Natural killer cell treated with Interleukin-12 subunit alpha and Interleukin-12 subunit beta and Interleukin-15 and Interleukin-18, amount 100 ng/mL, for 72 hours (primary cell): ENCODE data around the gene C1orf21. TPM values are rescaled to one million over a fixed set of nuclear protein-coding genes. Genes with fewer than 3 reads are reported as not detected.
"Not testable (repeated sequence)": the region's sequence is repeated elsewhere in the genome, so short reads cannot be mapped to it uniquely, and the experiment has no call there.

ENCODE experiments used
- ATAC-seq, 2 donors: fragments of 150-1000 bp; cut with Tn5 transposase in 1 of 2; sonication (Bioruptor Pico), chemical (Tn5 transposase) in 1 of 2; 2 replicates each; pipeline ENCODE4 v1.10.0; 2021
- DNase-seq: peaks from one replicate; pipeline ENCODE4 v3.0.0; 2022; ENCODE audit warnings: low spot score
- H3K27ac Mint-ChIP-seq, 2 donors: 1 replicate in 1 of 2; 2 replicates in 1 of 2; pipeline ENCODE4 v1.8.0; 2022; ENCODE audit warnings: mixed read lengths in 2 of 2, mild to moderate bottlenecking in 1 of 2, moderate library complexity in 1 of 2
- H3K27me3 Mint-ChIP-seq, 2 donors: 1 replicate in 1 of 2; 2 replicates in 1 of 2; pipeline ENCODE4 v1.8.0; 2022; ENCODE audit warnings: mixed read lengths in 2 of 2
- H3K36me3 Mint-ChIP-seq: one replicate; pipeline ENCODE4 v1.8.0; 2022; ENCODE audit warnings: mixed read lengths
- H3K4me1 Mint-ChIP-seq, 2 donors: 1 replicate in 1 of 2; 2 replicates in 1 of 2; pipeline ENCODE4 v1.8.0; 2022; ENCODE audit warnings: low read depth in 2 of 2, mixed read lengths in 2 of 2, mild to moderate bottlenecking in 1 of 2
- H3K4me3 Mint-ChIP-seq: one replicate; pipeline ENCODE4 v1.8.0; 2022; ENCODE audit warnings: mixed read lengths
- H3K9me3 Mint-ChIP-seq: 2 replicates; pipeline ENCODE4 v1.8.0; 2022; ENCODE audit warnings: mixed read lengths
- total RNA-seq, 2 donors: library from RNA; stranded (reverse); gene quantifications; one replicate each; pipeline ENCODE4 v1.2.3, GENCODE V29; 2022

The C1orf21 gene, protein sequence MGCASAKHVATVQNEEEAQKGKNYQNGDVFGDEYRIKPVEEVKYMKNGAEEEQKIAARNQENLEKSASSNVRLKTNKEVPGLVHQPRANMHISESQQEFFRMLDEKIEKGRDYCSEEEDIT
- total RNA-seq = 10 to 100 TPM; 18.0 to 28.3 TPM

DNA sequence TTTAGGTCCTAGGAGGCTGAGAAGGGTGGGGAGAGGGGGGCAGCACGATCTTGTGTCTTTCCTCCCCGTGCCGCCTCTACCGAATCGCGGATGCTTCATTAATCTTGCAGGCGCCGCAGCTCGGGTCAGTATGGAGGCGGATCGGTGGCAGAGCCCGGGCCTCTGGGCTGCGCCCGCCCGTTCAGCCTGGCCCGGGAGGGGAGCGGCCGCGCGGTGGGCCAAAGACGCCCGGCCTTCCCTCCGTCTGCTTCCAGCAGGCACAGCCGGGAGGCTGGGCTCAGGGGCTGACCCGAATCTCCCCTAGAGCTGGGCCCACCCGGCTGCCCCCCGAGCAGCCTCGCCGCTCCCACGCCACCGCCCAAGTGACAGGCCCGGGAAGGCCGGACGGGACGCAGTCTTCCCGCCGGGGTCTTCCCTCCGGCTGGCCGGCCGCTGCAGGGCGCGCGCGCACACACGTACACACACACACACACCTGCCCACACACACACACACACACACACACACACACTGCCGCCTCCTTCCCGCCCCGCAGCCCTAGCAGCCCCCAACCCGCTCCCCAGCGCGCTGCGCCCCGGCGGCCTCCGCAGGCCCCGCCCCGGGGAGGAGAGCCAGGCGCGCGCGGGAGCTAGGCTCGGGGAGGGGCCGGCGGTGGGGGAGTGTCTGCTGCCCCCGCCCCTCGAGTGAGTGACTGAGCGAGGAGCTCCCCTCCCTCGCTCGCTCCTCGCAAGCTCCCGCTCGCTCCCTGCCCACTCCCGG, at the start of gene C1orf21:
Gene C1orf21, plus strand, starts transcription at position 718 of the 757 bp plus-strand sequence. CDS start 90,481 bp downstream, outside the sequence.
- H3K9me3 Mint-ChIP-seq = no peaks in the 10 kb centered on the region
- peak within 1 kb of the TSS; percentile 93 for H3K4me3 Mint-ChIP-seq
- peak; percentile 92 to 96 for ATAC-seq
- DNase-seq = peak; percentile 95
- peaks cover 42 to 48% of the 10 kb centered on the region in 2 donors for H3K4me1 Mint-ChIP-seq
- no peaks in the 10 kb centered on the region for H3K36me3 Mint-ChIP-seq
- no peaks in the 10 kb centered on the region for H3K27me3 Mint-ChIP-seq
- peak within 1 kb of the TSS; percentile 80 to 88 for H3K27ac Mint-ChIP-seq

DNA sequence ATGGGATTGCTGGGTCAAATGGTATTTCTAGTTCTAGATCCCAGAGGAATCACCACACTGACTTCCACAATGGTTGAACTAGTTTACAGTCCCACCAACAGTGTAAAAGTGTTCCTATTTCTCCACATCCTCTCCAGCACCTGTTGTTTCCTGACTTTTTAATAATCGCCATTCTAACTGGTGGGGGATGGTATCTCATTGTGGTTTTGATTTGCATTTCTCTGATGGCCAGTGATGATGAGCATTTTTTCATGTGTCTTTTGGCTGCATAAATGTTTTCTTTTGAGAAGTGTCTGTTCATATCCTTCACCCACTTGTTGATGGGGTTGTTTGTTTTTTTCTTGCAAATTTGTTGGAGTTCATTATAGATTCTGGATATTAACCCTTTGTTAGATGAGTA, 49.0 kb upstream of the C1orf21 start:
- not testable (repeated sequence) for ATAC-seq, DNase-seq, H3K9me3 Mint-ChIP-seq, H3K4me3 Mint-ChIP-seq, H3K36me3 Mint-ChIP-seq, H3K4me1 Mint-ChIP-seq, H3K27me3 Mint-ChIP-seq, H3K27ac Mint-ChIP-seq

DNA sequence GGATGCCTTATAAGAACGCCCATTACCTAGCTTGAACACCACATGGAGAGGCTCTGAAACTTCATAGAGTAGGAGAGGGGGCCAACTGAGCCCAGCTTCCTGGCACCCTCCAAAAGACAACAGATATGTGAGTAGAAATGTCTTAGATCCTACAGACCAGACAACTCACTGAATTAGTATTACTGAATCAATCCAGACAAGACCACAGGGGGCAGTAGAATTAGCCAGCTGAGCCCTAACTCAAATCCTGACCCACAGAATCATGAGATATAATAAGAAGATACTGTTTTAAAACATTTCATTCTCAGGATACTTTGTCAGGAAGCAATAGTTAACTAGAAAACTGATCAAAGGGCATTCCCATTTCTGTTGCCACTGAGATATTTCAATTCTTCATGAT, 45.8 kb upstream of the C1orf21 start:
- no peak for DNase-seq
- H3K36me3 Mint-ChIP-seq = peaks cover 11% of the 10 kb centered on the region
- no peak overlapping the region for H3K27ac Mint-ChIP-seq
- no peak for ATAC-seq
- H3K9me3 Mint-ChIP-seq = peaks cover 3% of the 10 kb centered on the region
- no peaks in the 10 kb centered on the region for H3K4me1 Mint-ChIP-seq
- H3K27me3 Mint-ChIP-seq = peaks cover 2 to 8% of the 10 kb centered on the region in 2 donors
- no peak overlapping the region for H3K4me3 Mint-ChIP-seq

DNA sequence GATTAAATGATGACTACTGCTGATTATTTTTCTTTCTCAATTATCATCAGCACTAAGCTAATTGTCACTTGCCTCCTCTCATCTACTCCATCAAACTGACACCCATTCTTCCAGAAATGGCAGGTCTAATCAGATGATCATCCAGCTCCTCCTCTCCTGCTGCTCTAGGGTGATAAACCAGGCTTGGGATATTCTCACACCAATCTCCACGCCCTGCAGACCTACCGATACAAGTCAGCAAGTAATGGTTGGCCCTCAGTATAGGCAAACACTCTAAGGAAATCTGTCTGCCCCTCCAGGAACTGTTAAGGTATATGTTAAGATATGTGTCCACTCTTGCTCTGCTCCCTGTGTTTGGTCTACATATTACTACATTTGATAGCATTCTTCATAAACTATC, 36.3 kb upstream of the C1orf21 start:
- H3K36me3 Mint-ChIP-seq = no peaks in the 10 kb centered on the region
- no peak for ATAC-seq
- H3K4me3 Mint-ChIP-seq = no peak overlapping the region

DNA sequence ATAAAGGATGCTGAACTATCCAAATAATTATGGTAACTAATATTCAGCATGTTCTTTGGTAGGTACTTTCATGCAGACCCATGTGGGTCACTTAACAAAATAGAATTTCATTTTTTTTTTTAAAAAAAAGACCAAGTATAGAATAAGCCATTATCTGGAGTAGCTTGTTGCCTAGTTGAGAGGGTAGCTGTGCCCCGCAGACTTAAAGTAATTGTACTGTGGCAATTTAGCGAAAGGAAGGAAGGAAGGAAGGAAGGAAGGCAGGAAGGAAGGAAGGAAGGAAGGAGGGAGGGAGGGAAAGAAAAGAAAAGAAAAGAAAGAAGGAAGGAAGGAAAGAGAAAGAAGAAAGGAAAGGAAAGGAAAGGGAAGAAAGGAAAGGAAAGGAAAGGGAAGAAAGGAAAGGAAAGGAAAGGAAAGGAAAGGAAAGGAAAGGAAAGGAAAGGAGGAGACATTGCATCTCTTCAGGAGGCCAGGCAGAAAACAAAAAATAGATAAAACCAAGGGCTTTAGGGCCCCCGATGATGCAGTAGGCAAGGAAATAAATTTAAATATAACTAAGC, 35.3 kb upstream of the C1orf21 start:
- H3K27ac Mint-ChIP-seq = no peak overlapping the region
- DNase-seq (no peak), ATAC-seq (no peak)
- peaks cover 0 to 12% of the 10 kb centered on the region in 2 donors for H3K27me3 Mint-ChIP-seq
- H3K4me3 Mint-ChIP-seq = no peak overlapping the region
- H3K9me3 Mint-ChIP-seq = no peaks in the 10 kb centered on the region
- no peaks in the 10 kb centered on the region for H3K4me1 Mint-ChIP-seq
- H3K36me3 Mint-ChIP-seq = no peaks in the 10 kb centered on the region

More for the DNA sequence above, 36.3 kb upstream of the C1orf21 start:
- DNase-seq = no peak
- Mint-ChIP-seq H3K27ac (no peak overlapping the region), H3K4me1 (no peaks in the 10 kb centered on the region), H3K9me3 (no peaks in the 10 kb centered on the region), H3K27me3 (peaks cover 0 to 10% of the 10 kb centered on the region in 2 donors)

DNA sequence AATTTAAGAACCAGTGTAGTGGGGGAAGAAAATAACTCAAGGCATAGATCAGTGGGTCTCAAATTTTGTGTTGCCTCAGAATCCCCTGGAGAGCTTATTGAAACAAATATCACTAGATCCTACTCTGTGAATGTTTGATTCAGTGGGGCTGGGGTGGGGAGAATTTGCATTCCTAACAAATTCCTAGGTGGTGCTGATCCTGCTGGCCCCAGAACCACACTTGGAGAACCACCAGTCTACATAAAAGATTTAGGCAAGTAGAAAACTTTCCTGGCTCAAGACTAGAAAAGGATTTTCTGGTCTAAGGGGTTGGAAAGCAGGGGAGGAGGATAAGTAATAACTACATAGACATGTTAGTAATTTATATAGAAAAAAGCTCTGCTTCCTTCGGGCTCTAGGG, 34.1 kb upstream of the C1orf21 start:
- no peak overlapping the region for H3K4me3 Mint-ChIP-seq
- peaks cover 0 to 12% of the 10 kb centered on the region in 2 donors for H3K27me3 Mint-ChIP-seq
- no peak overlapping the region for H3K27ac Mint-ChIP-seq
- H3K9me3 Mint-ChIP-seq = no peaks in the 10 kb centered on the region
- DNase-seq = no peak
- H3K4me1 Mint-ChIP-seq = no peaks in the 10 kb centered on the region
- ATAC-seq = no peak
- H3K36me3 Mint-ChIP-seq = no peaks in the 10 kb centered on the region

DNA sequence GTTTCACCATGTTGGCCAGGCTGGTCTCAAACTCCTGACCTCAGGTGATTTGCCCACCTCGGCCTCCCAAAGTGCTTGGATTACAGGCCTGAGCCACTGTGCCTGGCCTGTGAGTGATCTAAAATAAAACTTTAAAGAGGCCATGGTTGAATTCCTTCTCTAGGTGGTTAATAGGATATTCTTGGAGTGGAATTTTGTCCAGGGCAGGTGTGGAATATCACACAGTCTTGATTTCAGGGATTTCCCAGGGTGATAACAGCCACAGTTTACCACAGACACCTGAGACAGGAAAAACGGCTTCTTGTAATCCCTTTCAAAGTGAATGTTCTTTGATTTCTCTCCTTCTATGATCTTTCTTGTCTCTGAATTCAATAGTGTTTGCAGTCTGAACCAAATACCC, 32.1 kb upstream of the C1orf21 start:
- no peak for DNase-seq
- no peak for ATAC-seq
- no peaks in the 10 kb centered on the region for H3K36me3 Mint-ChIP-seq
- no peak overlapping the region for H3K4me3 Mint-ChIP-seq
- H3K27ac Mint-ChIP-seq = no peak overlapping the region
- H3K9me3 Mint-ChIP-seq = no peaks in the 10 kb centered on the region
- no peaks in the 10 kb centered on the region for H3K4me1 Mint-ChIP-seq
- H3K27me3 Mint-ChIP-seq = peaks cover 0 to 12% of the 10 kb centered on the region in 2 donors

DNA sequence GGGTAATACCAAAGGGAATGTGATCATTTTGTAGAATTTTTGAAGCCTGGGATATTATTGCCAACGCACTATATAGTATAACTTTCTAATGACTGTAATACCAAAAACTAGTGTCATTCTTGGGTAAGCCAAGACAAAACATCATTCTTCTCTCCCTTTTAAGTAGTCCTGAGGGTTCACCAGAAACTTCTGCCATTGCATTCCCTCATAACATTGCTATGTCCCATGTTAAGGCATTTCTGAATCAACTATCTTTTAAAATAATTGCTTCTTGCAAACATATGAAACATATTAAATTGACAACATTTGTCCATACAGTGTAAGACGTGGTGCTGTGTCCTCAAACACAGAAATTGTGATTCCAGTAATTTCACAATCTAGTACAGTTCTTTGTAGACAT, 29.9 kb upstream of the C1orf21 start:
- Mint-ChIP-seq H3K4me3 (no peak overlapping the region), H3K27me3 (peaks cover 0 to 9% of the 10 kb centered on the region in 2 donors), H3K4me1 (no peaks in the 10 kb centered on the region), H3K9me3 (no peaks in the 10 kb centered on the region), H3K27ac (no peak overlapping the region), H3K36me3 (no peaks in the 10 kb centered on the region)
- DNase-seq (no peak), ATAC-seq (no peak)

DNA sequence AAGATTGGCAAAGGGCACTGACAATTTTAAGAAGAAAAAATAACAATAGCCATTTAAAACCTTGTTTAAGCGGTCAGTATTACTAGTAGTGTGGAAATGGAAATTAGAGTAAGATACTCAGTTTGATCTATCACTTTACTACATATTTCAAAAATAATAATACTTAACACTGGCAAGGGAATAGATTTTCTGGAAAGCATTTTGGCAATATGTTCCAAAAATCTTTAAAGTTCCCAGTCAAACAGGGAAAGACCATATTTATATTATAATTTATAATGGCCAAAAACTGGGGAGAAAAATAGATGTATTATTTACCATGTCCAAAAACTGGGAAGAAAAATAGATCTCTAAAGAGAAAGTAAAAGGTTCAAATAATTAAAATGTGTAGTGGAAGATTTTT, 28.6 kb upstream of the C1orf21 start:
- Mint-ChIP-seq H3K4me1 (no peaks in the 10 kb centered on the region), H3K27ac (no peak overlapping the region), H3K9me3 (no peaks in the 10 kb centered on the region), H3K4me3 (no peak overlapping the region), H3K36me3 (no peaks in the 10 kb centered on the region), H3K27me3 (peaks cover 0 to 5% of the 10 kb centered on the region in 2 donors)
- no peak for ATAC-seq
- DNase-seq = no peak

DNA sequence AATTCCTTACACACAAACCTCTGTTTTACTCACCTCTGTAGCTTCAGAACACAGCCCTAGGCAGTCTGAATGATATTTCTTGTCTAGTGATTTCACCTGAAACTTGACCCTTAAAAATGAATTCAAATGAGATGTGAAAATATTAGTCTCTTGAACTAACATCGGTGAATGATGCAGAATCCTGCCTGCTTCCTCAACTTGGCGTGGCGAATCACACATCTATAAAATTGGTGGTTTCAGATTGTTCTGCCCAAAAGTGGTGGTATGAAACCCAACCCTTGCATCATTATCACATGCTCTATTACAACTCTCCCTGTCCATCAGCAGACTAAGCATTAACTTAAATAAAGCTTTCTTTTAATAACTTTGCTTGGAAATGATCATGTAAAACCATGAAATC, 26.9 kb upstream of the C1orf21 start:
- H3K4me3 Mint-ChIP-seq = no peak overlapping the region
- no peaks in the 10 kb centered on the region for H3K36me3 Mint-ChIP-seq
- no peak overlapping the region for H3K27ac Mint-ChIP-seq
- H3K9me3 Mint-ChIP-seq = no peaks in the 10 kb centered on the region
- ATAC-seq (no peak), DNase-seq (no peak)
- H3K4me1 Mint-ChIP-seq = no peaks in the 10 kb centered on the region
- H3K27me3 Mint-ChIP-seq = peaks cover 0 to 4% of the 10 kb centered on the region in 2 donors

DNA sequence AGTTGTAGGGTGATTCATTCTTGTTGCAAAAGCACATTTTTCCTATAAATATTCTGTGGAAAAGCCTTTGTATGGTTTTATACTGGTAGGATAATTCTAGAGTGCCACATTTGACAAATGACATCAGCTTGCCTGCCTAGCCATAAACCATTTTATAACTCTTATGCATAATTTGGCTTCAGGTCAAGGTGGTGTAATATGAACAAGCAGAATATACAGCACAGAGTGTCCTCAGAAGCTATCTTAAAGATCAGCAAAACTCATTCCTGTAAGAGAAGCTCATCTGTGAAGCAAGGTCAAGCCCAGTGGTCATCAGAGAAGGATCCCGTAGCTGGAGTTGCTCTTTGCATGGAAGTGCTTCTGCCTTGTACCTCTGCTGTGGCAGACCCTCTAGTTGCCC, 24.0 kb upstream of the C1orf21 start:
- Mint-ChIP-seq H3K36me3 (no peaks in the 10 kb centered on the region), H3K27ac (no peak overlapping the region), H3K27me3 (peaks cover 0 to 3% of the 10 kb centered on the region in 2 donors), H3K9me3 (no peaks in the 10 kb centered on the region), H3K4me3 (no peak overlapping the region), H3K4me1 (no peaks in the 10 kb centered on the region)
- DNase-seq (no peak), ATAC-seq (no peak)

DNA sequence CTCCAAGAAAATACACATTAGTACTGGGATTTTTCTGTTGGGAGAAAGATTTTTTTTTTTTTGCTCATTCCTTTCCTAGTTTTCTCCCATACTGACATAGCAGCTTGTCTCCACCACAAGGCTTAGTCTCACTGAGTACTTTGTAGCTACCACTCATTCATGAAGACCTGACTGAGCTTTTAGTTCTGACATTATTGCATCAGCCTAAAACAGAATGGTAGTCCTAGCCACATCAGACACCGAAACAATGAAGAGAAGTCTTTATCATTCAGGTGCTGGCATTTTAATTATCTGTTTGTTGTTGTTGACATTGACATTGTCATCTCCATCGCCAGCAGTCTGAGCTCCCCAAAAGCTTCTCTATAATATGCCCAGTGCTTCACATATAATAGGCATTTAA, 21.1 kb upstream of the C1orf21 start:
- H3K4me3 Mint-ChIP-seq = no peak overlapping the region
- no peak overlapping the region for H3K27ac Mint-ChIP-seq
- no peaks in the 10 kb centered on the region for H3K9me3 Mint-ChIP-seq
- ATAC-seq = no peak
- H3K27me3 Mint-ChIP-seq = peaks cover 7 to 10% of the 10 kb centered on the region in 2 donors
- H3K36me3 Mint-ChIP-seq = no peaks in the 10 kb centered on the region
- DNase-seq = no peak
- H3K4me1 Mint-ChIP-seq = no peaks in the 10 kb centered on the region

DNA sequence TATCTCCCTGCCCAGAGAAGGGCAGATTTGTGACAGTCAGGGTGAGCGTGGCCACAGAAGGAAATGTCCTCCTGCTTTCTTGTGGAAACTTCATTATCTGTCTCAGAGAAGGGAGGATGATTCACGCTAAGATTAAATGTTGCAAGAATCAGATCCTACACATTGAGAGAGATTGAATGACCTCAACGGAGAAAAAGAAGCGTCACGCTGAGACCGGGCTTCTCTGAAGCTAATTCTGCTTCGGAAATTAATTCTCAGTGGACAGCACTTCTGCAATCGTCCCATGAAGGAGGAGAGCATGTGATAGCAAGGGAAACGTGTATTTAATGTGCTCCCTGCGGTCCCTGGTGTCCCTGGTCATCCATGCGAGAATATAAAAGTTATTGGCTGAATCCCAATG, 19.8 kb upstream of the C1orf21 start:
- no peaks in the 10 kb centered on the region for H3K9me3 Mint-ChIP-seq
- no peak for ATAC-seq
- no peaks in the 10 kb centered on the region for H3K4me1 Mint-ChIP-seq
- no peak overlapping the region for H3K27ac Mint-ChIP-seq
- peaks cover 7 to 13% of the 10 kb centered on the region in 2 donors for H3K27me3 Mint-ChIP-seq
- no peak for DNase-seq
- H3K4me3 Mint-ChIP-seq = no peak overlapping the region
- H3K36me3 Mint-ChIP-seq = no peaks in the 10 kb centered on the region

DNA sequence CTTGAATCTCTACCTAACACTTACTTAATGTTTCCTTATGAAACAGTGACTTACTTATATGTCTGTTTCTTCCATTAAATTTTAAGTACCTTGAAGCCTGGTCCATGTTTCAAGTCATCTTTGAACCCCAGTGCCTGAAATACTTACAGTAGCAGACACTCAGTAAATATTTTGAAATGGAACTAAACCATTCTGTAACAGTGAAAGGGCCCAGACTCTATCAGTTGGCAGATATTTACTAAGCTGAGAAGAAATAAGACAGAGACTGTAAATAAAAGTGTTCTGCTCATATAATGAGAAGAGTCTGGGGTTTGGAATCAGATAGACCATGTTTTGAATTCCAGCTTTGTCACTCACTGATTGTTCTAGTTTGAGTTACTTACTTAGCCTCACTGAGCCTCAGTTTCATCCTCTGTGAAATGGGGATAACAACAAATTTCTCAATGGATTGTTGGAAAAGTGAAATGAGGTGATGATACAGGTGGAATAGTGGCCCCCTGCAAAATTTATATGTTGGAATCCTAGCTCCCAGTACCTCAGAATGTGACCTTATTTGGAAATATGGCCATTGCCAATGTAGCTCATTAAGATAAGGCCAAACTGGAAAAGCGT, 19.3 kb upstream of the C1orf21 start:
- no peaks in the 10 kb centered on the region for H3K36me3 Mint-ChIP-seq
- no peak for ATAC-seq

More for the DNA sequence above, 19.3 kb upstream of the C1orf21 start:
- no peak for DNase-seq
- no peak overlapping the region for H3K27ac Mint-ChIP-seq
- H3K9me3 Mint-ChIP-seq = no peaks in the 10 kb centered on the region
- H3K4me3 Mint-ChIP-seq = no peak overlapping the region
- H3K27me3 Mint-ChIP-seq = peaks cover 7 to 14% of the 10 kb centered on the region in 2 donors
- H3K4me1 Mint-ChIP-seq = no peaks in the 10 kb centered on the region
